SU-DHL-6 (cell line): Measurements from ENCODE around the gene CEACAM1.

Source experiments
- CTCF ChIP-seq: fragments of 200-600 bp; sonication (generic); IDR thresholded peaks from one replicate; pipeline ENCODE4 v1.5.1; 2017; ENCODE audit warnings: antibody characterized with exemption, mild to moderate bottlenecking, low read length, moderate library complexity; ENCODE audit not compliant: insufficient read depth, poor library complexity, severe bottlenecking
- EZH2phosphoT487 ChIP-seq: fragments of 200-600 bp; sonication (generic), shearing (Covaris generic); conservative IDR thresholded peaks from 2 replicates; pipeline ENCODE4 v1.6.1; 2018; ENCODE audit warnings: mild to moderate bottlenecking, antibody characterized with exemption, low read length, moderate library complexity, mixed read lengths

GRCh38 chr19:42495663-42496062 is 32.6 kb downstream of the CEACAM1 start:
- TF ChIP-seq CTCF: no peak
- no peak for TF ChIP-seq EZH2phosphoT487
